Measurements from ENCODE around the gene NRSN1. TPM values are rescaled to one million over a fixed set of nuclear protein-coding genes. Genes with fewer than 3 reads are reported as not detected.
"Not testable (repeated sequence)": the region's sequence is repeated elsewhere in the genome, so short reads cannot be mapped to it uniquely, and the experiment has no call there.

Gene NRSN1
- total RNA-seq, 4 donors from 2014 or later = not detected

DNA sequence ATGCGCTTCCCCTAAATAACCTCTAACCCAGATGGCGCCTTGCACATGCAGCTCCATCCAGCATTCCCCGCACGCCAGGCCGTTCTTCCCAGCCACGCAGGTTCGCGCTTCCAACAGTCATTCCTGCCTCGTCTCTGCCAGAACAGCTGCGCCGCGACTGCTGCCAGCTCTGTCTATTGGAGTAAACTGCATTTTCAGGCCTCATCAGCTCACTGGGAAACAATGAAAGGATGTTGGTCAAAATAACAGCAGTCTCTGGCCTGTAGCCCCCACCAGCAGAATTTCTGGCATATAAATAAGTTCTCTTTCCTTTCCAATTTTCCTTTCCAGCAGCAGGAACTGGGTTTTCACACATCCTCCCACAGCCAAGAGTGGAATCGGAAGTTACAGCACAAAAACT, 14.6 kb downstream of the NRSN1 start:
- no peak for TF ChIP-seq POLR2A (IDR thresholded peaks at IDR 0.05)
- TF ChIP-seq, protein P1, sequence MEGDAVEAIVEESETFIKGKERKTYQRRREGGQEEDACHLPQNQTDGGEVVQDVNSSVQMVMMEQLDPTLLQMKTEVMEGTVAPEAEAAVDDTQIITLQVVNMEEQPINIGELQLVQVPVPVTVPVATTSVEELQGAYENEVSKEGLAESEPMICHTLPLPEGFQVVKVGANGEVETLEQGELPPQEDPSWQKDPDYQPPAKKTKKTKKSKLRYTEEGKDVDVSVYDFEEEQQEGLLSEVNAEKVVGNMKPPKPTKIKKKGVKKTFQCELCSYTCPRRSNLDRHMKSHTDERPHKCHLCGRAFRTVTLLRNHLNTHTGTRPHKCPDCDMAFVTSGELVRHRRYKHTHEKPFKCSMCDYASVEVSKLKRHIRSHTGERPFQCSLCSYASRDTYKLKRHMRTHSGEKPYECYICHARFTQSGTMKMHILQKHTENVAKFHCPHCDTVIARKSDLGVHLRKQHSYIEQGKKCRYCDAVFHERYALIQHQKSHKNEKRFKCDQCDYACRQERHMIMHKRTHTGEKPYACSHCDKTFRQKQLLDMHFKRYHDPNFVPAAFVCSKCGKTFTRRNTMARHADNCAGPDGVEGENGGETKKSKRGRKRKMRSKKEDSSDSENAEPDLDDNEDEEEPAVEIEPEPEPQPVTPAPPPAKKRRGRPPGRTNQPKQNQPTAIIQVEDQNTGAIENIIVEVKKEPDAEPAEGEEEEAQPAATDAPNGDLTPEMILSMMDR (IDR thresholded peaks at IDR 0.05) = no peak
- DNase-seq = no peak
- Histone ChIP-seq H3K27me3 (no peaks in the 10 kb centered on the region), H3K4me3 (no peak overlapping the region), H3K36me3 (no peaks in the 10 kb centered on the region), H3K27ac (no peak overlapping the region), H3K4me1 (no peaks in the 10 kb centered on the region), H3K9me3 (no peaks in the 10 kb centered on the region)

DNA sequence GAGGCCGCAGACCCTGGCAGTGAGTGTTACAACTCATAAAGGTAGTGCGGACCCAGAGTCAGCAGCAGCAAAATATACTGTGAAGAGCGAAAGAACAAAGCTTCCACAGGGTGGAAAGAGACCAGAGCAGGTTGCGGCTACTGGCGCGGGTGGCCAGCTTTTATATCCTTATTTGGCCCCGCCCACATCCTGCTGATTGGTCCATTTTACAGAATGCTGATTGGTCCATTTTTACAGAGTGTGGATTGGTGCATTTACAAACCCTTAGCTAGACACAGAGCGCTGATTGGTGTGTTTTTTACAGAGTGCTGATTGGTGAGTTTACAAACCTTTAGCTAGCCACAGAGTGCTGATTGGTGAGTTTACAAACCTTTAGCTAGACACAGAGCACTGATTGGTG, 16.7 kb downstream of the NRSN1 start:
- H3K4me1 ChIP-seq, H3K36me3 ChIP-seq, H3K9me3 ChIP-seq, H3K27me3 ChIP-seq, H3K27ac ChIP-seq, H3K4me3 ChIP-seq, DNase-seq: not testable (repeated sequence)

GRCh38 chr6:24145690-24146131, 19.7 kb downstream of the NRSN1 start:
- no peak for DNase-seq
- Histone ChIP-seq H3K36me3 (no peaks in the 10 kb centered on the region), H3K4me1 (no peaks in the 10 kb centered on the region), H3K9me3 (no peaks in the 10 kb centered on the region), H3K27me3 (no peaks in the 10 kb centered on the region), H3K27ac (no peak overlapping the region), H3K4me3 (no peak overlapping the region)
- TF ChIP-seq, protein P1 (IDR thresholded peaks at IDR 0.05) = no peak
- no peak for TF ChIP-seq POLR2A (IDR thresholded peaks at IDR 0.05)

DNA sequence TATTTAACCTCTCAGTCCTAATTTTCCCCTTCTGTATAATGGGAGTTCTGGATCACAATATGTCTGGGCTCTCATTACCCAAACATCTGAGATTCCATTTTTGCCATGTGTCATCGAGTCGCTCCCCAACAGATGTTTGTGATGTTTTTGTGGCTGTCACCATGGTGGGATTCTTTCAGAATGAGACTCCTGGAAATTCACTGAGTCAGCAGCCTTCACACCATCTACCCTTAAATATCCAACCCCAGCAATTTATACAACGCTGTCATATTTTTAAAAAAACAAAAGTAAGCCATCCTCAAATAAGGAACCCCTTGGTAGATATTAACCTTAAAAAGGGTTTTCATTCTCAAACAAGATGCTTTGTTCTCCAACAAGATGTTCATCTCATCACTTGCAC, 20.9 kb downstream of the NRSN1 start:
- Histone ChIP-seq H3K36me3 (no peaks in the 10 kb centered on the region), H3K27ac (no peak overlapping the region), H3K4me1 (no peaks in the 10 kb centered on the region), H3K9me3 (no peaks in the 10 kb centered on the region), H3K27me3 (no peaks in the 10 kb centered on the region), H3K4me3 (no peak overlapping the region)
- no peak for TF ChIP-seq POLR2A (IDR thresholded peaks at IDR 0.05)
- TF ChIP-seq, protein P1 (IDR thresholded peaks at IDR 0.05) = no peak
- no peak for DNase-seq

DNA sequence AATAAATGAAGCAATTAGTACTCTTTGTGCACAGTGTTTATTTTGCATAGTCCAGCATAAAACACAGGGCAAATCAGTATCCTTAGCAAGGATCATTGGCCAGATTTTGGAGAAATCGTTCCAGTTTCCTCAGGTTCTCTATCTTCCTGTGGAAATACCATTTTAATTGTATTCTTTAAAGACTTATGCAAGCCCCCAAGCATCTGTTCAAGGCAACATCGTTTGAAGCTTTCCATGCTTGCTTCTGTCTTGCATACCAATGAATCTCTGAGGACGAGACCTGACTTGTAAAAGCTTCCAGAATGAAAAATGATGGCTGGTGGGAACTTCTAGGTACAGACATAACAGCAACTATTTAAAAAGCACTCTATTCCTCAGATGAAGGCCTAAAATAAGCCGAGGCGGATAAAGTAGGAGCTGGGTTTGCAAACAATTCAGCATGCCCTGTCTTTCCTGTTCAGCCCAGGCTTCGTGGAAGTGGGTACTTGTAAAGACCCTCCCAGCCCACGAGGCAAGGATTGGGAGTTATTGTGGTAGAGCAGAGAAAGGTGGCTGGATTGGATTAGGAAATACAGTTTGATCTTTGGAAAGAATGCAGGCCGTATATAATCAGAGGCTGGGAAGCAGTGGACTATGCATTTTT, 21.6 kb downstream of the NRSN1 start:
- Histone ChIP-seq H3K36me3 (no peaks in the 10 kb centered on the region), H3K4me1 (no peaks in the 10 kb centered on the region), H3K27ac (no peak overlapping the region), H3K9me3 (no peaks in the 10 kb centered on the region), H3K27me3 (no peaks in the 10 kb centered on the region), H3K4me3 (no peak overlapping the region)
- no peak for DNase-seq
- TF ChIP-seq, protein P1 (IDR thresholded peaks at IDR 0.05) = no peak
- TF ChIP-seq POLR2A (IDR thresholded peaks at IDR 0.05) = no peak

DNA sequence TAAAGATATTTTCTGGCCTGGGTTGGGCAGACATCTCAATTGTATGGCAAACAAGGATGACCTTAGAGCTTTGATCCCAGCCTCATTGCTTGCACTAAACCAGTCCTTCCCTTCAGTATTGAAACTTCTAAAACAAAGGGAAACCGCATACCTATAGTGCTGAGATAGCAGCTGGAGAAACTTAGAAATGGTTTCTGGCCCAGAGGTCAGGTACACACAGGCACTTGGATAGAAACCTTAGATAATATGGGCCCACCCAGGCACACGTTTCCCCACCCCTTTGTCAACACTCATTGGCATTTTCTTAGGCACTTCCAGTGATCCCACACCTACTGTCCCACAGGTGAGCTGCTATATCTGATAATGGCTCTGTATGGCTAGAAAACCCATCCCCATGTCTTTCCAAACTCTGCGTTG, 22.1 kb downstream of the NRSN1 start:
- Histone ChIP-seq H3K4me1 (no peaks in the 10 kb centered on the region), H3K27me3 (no peaks in the 10 kb centered on the region), H3K4me3 (no peak overlapping the region), H3K27ac (no peak overlapping the region), H3K9me3 (no peaks in the 10 kb centered on the region), H3K36me3 (no peaks in the 10 kb centered on the region)
- TF ChIP-seq, protein P1 (IDR thresholded peaks at IDR 0.05) = no peak
- no peak for TF ChIP-seq POLR2A (IDR thresholded peaks at IDR 0.05)
- DNase-seq = no peak

All from Peyer's patch (tissue), 4 donors.